OCI-LY1 (cell line): ENCODE data around the gene CD48.

Experiments
- H2AFZ ChIP-seq: fragments of 200-600 bp; sonication (generic), shearing (Covaris generic); 2 replicates; pipeline ENCODE4 v1.6.0; 2014; ENCODE audit warnings: antibody characterized with exemption, mild to moderate bottlenecking, low read length
- H3F3A ChIP-seq: fragments of 200-600 bp; sonication (generic), shearing (Covaris generic); 2 replicates; pipeline ENCODE4 v1.6.0; 2014; ENCODE audit warnings: mild to moderate bottlenecking, antibody characterized with exemption, low read length, moderate library complexity; ENCODE audit not compliant: insufficient read depth
- H3K27ac ChIP-seq: fragments of 200-600 bp; sonication (generic); 2 replicates; pipeline ENCODE4 v1.5.1; 2014; ENCODE audit warnings: low read length, mixed run types, mild to moderate bottlenecking, low read depth; ENCODE audit not compliant: poor library complexity, severe bottlenecking
- H3K27me3 ChIP-seq: fragments of 200-600 bp; sonication (generic); 2 replicates; pipeline ENCODE4 v1.6.0; 2014; ENCODE audit warnings: antibody characterized with exemption, mild to moderate bottlenecking, low read length, moderate library complexity; ENCODE audit not compliant: insufficient read depth
- H3K36me3 ChIP-seq: fragments of 200-600 bp; sonication (generic); 2 replicates; pipeline ENCODE4 v1.6.1; 2014; ENCODE audit warnings: mild to moderate bottlenecking, antibody characterized with exemption, low read length, moderate library complexity, mixed read lengths; ENCODE audit not compliant: insufficient read depth
- H3K4me1 ChIP-seq: fragments of 200-600 bp; sonication (generic); 2 replicates; pipeline ENCODE4 v1.5.1; 2014; ENCODE audit warnings: mild to moderate bottlenecking, low read length, moderate library complexity; ENCODE audit not compliant: insufficient read depth, severe bottlenecking
- H3K4me2 ChIP-seq: fragments of 200-600 bp; sonication (generic), shearing (Covaris generic); 2 replicates; pipeline ENCODE4 v1.6.1; 2014; ENCODE audit warnings: low read length
- H3K4me3 ChIP-seq: fragments of 200-600 bp; sonication (generic); 2 replicates; pipeline ENCODE4 v1.5.1; 2014; ENCODE audit warnings: low read length, low read depth, mild to moderate bottlenecking, mixed read lengths; ENCODE audit not compliant: poor library complexity, severe bottlenecking
- H3K79me2 ChIP-seq: fragments of 200-600 bp; shearing (Covaris generic); 2 replicates; pipeline ENCODE4 v1.6.1; 2016; ENCODE audit warnings: mixed run types, low read length, mixed read lengths; ENCODE audit not compliant: insufficient read depth
- H3K9ac ChIP-seq: fragments of 200-600 bp; sonication (generic), shearing (Covaris generic); 2 replicates; pipeline ENCODE4 v1.6.1; 2014; ENCODE audit warnings: mild to moderate bottlenecking, low read length, mixed read lengths
- H3K9me2 ChIP-seq: fragments of 200-600 bp; sonication (generic), shearing (Covaris generic); 2 replicates; pipeline ENCODE4 v1.6.1; 2014; ENCODE audit warnings: low read depth, mild to moderate bottlenecking, low read length, mixed read lengths
- H3K9me3 ChIP-seq: fragments of 200-600 bp; shearing (Covaris generic); 2 replicates; pipeline ENCODE4 v1.6.1; 2014; ENCODE audit warnings: low read length, mixed read lengths
- H4K20me1 ChIP-seq: fragments of 200-600 bp; sonication (generic), shearing (Covaris generic); 2 replicates; pipeline ENCODE4 v1.6.0; 2016; ENCODE audit warnings: mild to moderate bottlenecking, low read length; ENCODE audit not compliant: insufficient read depth
- CTCF ChIP-seq: fragments of 200-600 bp; sonication (generic), shearing (Covaris generic); IDR thresholded peaks from 2 replicates; pipeline ENCODE4 v1.5.1; 2017; ENCODE audit warnings: mild to moderate bottlenecking, antibody characterized with exemption, low read length, moderate library complexity, mixed read lengths
- EZH2 ChIP-seq: fragments of 200-600 bp; sonication (generic), shearing (Covaris generic); IDR thresholded peaks from 2 replicates; pipeline ENCODE4 v1.8.0; 2017; ENCODE audit warnings: borderline replicate concordance, mixed run types, mild to moderate bottlenecking, antibody characterized with exemption, low read length, moderate library complexity, mixed read lengths

CD48 gene

GRCh38 chr1:160742428-160743127 is 31.0 kb upstream of the CD48 start:
- Histone ChIP-seq H3F3A (no peaks in the 10 kb centered on the region), H3K79me2 (no peaks in the 10 kb centered on the region), H3K4me2 (no peak overlapping the region), H3K27me3 (no peaks in the 10 kb centered on the region; the same call in 1 of the 2 replicates), H3K36me3 (no peaks in the 10 kb centered on the region), H3K9ac (no peak overlapping the region), H3K4me3 (no peak overlapping the region), H4K20me1 (no peaks in the 10 kb centered on the region), H3K4me1 (no peaks in the 10 kb centered on the region), H3K27ac (no peak overlapping the region), H2AFZ (no peak overlapping the region), H3K9me2 (no peaks in the 10 kb centered on the region), H3K9me3 (no peaks in the 10 kb centered on the region)
- TF ChIP-seq CTCF: no peak
- TF ChIP-seq EZH2: no peak

- Histone ChIP-seq H3K4me1 (no peaks in the 10 kb centered on the region), H3K27me3 (no peaks in the 10 kb centered on the region; the same call in 1 of the 2 replicates), H3K36me3 (no peaks in the 10 kb centered on the region), H3K79me2 (no peaks in the 10 kb centered on the region), H3K4me3 (no peak overlapping the region), H2AFZ (no peak overlapping the region), H4K20me1 (no peaks in the 10 kb centered on the region), H3K4me2 (no peak overlapping the region), H3K9ac (no peak overlapping the region), H3K9me3 (0 out of 2 replicates have a peak, but pooled peaks cover 4% of the 10 kb centered on the region), H3K27ac (no peak overlapping the region), H3F3A (no peaks in the 10 kb centered on the region), H3K9me2 (no peaks in the 10 kb centered on the region)
- TF ChIP-seq EZH2 (no peak), CTCF (no peak)
Observed at GRCh38 chr1:160741612-160742348, 30.2 kb upstream of the CD48 start.

- Histone ChIP-seq H3K27me3 (no peaks in the 10 kb centered on the region; the same call in 1 of the 2 replicates), H3F3A (no peaks in the 10 kb centered on the region), H3K36me3 (no peaks in the 10 kb centered on the region), H3K79me2 (no peaks in the 10 kb centered on the region), H3K27ac (no peak overlapping the region), H3K4me3 (no peak overlapping the region), H3K9ac (no peak overlapping the region), H4K20me1 (no peaks in the 10 kb centered on the region), H3K9me2 (no peaks in the 10 kb centered on the region), H2AFZ (no peak overlapping the region), H3K4me2 (no peak overlapping the region), H3K9me3 (0 out of 2 replicates have a peak, but pooled peaks cover 4% of the 10 kb centered on the region), H3K4me1 (no peaks in the 10 kb centered on the region)
- TF ChIP-seq EZH2: no peak
- TF ChIP-seq CTCF: no peak
Observed at GRCh38 chr1:160741092-160741501, 29.5 kb upstream of the CD48 start.
